Astrocyte (in vitro differentiated cells and primary cell): ENCODE data around the gene STXBP1. TPM values are rescaled to one million over a fixed set of nuclear protein-coding genes. Genes with fewer than 3 reads are reported as not detected.

Experiments
- DNase-seq: peaks from one replicate; pipeline ENCODE4 v3.0.0-alpha.2; 2010; ENCODE audit warnings: low read depth
- FAIRE-seq: peaks from 2 replicates; lab custom pipeline; 2011; peaks lifted over from hg19 to GRCh38; lab: Jason Lieb, UNC
- H2AFZ ChIP-seq: 2 replicates; pipeline ENCODE4 v1.6.0; 2012; ENCODE audit warnings: low read depth, low read length, inconsistent platforms
- H3K27ac ChIP-seq: 2 replicates; pipeline ENCODE4 v1.5.1; 2011; ENCODE audit warnings: low read depth, low read length, inconsistent platforms
- H3K27me3 ChIP-seq: 2 replicates; pipeline ENCODE4 v1.6.0; 2011; ENCODE audit warnings: low read length, inconsistent platforms; ENCODE audit not compliant: insufficient read depth
- H3K36me3 ChIP-seq: 2 replicates; pipeline ENCODE4 v1.5.1; 2011; ENCODE audit warnings: low read length, inconsistent platforms; ENCODE audit not compliant: insufficient read depth
- H3K4me1 ChIP-seq: 2 replicates; pipeline ENCODE4 v1.5.1; 2011; ENCODE audit warnings: low read length, inconsistent platforms; ENCODE audit not compliant: insufficient read depth
- H3K4me2 ChIP-seq: 2 replicates; pipeline ENCODE4 v1.6.0; 2012; ENCODE audit warnings: low read length, inconsistent platforms
- H3K4me3 ChIP-seq: 2 replicates; pipeline ENCODE4 v1.5.1; 2011; ENCODE audit warnings: low read depth, mild to moderate bottlenecking, low read length, inconsistent platforms; ENCODE audit not compliant: insufficient read depth
- H3K79me2 ChIP-seq: 2 replicates; pipeline ENCODE4 v1.6.0; 2012; ENCODE audit warnings: mild to moderate bottlenecking, low read length, inconsistent platforms; ENCODE audit not compliant: insufficient read depth
- H3K9ac ChIP-seq: 2 replicates; pipeline ENCODE4 v1.6.0; 2012; ENCODE audit warnings: mild to moderate bottlenecking, low read length, inconsistent platforms
- H3K9me3 ChIP-seq: 2 replicates; pipeline ENCODE4 v1.5.1; 2012; ENCODE audit warnings: low read depth, mild to moderate bottlenecking, low read length, inconsistent platforms; ENCODE audit not compliant: insufficient read depth
- H4K20me1 ChIP-seq: 2 replicates; pipeline ENCODE4 v1.6.0; 2012; ENCODE audit warnings: low read length, inconsistent platforms; ENCODE audit not compliant: insufficient read depth
- H3K27ac Mint-ChIP-seq: one replicate; pipeline ENCODE4 v1.8.0; 2021; ENCODE audit warnings: mild to moderate bottlenecking, mixed read lengths; ENCODE audit not compliant: unreplicated experiment
- H3K27me3 Mint-ChIP-seq: one replicate; pipeline ENCODE4 v1.8.0; 2021; ENCODE audit warnings: low read depth, mixed read lengths; ENCODE audit not compliant: unreplicated experiment
- H3K36me3 Mint-ChIP-seq: one replicate; pipeline ENCODE4 v1.8.0; 2021; ENCODE audit warnings: low read depth, mixed read lengths; ENCODE audit not compliant: unreplicated experiment
- H3K4me1 Mint-ChIP-seq: one replicate; pipeline ENCODE4 v1.8.0; 2021; ENCODE audit warnings: low read depth, mixed read lengths; ENCODE audit not compliant: unreplicated experiment
- H3K4me3 Mint-ChIP-seq: one replicate; pipeline ENCODE4 v1.8.0; 2021; ENCODE audit warnings: mild to moderate bottlenecking, moderate library complexity, mixed read lengths; ENCODE audit not compliant: unreplicated experiment
- H3K9me3 Mint-ChIP-seq: one replicate; pipeline ENCODE4 v1.8.0; 2021; ENCODE audit warnings: mild to moderate bottlenecking, mixed read lengths; ENCODE audit not compliant: unreplicated experiment
- CTCF ChIP-seq: IDR thresholded peaks from 2 replicates; pipeline ENCODE4 v1.5.1; 2011; ENCODE audit warnings: low read depth, mild to moderate bottlenecking, inconsistent platforms, low read length, moderate library complexity; ENCODE audit not compliant: insufficient read depth
- EZH2 ChIP-seq: IDR thresholded peaks from 2 replicates; pipeline ENCODE4 v1.6.1; 2012; ENCODE audit warnings: mild to moderate bottlenecking, low read length, inconsistent platforms; ENCODE audit not compliant: insufficient read depth
- total RNA-seq: library from RNA; stranded (reverse); gene quantifications from 2 replicates; pipeline ENCODE4 v1.2.1, GENCODE V29; 2021

STXBP1 gene
- total RNA-seq, 1 donor from 2014 or later = 39.6 TPM

- Histone ChIP-seq H3K27me3 (no peaks in the 10 kb centered on the region), H2AFZ (no peak overlapping the region), H3K27ac (no peak overlapping the region), H3K4me2 (no peak overlapping the region), H4K20me1 (peaks cover 5% of the 10 kb centered on the region), H3K79me2 (peaks cover 6% of the 10 kb centered on the region), H3K4me1 (peaks cover 11% of the 10 kb centered on the region), H3K9ac (no peak overlapping the region), H3K36me3 (no peaks in the 10 kb centered on the region), H3K9me3 (no peaks in the 10 kb centered on the region), H3K4me3 (no peak overlapping the region)
- DNase-seq = no peak
- no peak for FAIRE-seq
- peaks cover 8% of the 10 kb centered on the region for H3K27me3 Mint-ChIP-seq
- no peaks in the 10 kb centered on the region for H3K36me3 Mint-ChIP-seq
- no peak overlapping the region for H3K27ac Mint-ChIP-seq
- peaks cover 2% of the 10 kb centered on the region for H3K4me1 Mint-ChIP-seq
- H3K4me3 Mint-ChIP-seq = no peak overlapping the region
- TF ChIP-seq CTCF (no peak), EZH2 (no peak)
- peaks cover 2% of the 10 kb centered on the region for H3K9me3 Mint-ChIP-seq
These were observed 119.9 kb downstream of the STXBP1 start for GRCh38 chr9:127731938-127732337.

GRCh38 chr9:127732444-127732843 lies 120.4 kb downstream of the STXBP1 start:
- DNase-seq (no peak), FAIRE-seq (no peak)
- no peak overlapping the region for H3K9ac ChIP-seq
- H2AFZ ChIP-seq = no peak overlapping the region
- H3K4me1 ChIP-seq = peaks cover 11% of the 10 kb centered on the region
- no peaks in the 10 kb centered on the region for H3K36me3 ChIP-seq
- H3K27me3 ChIP-seq = no peaks in the 10 kb centered on the region
- no peak for TF ChIP-seq EZH2
- Mint-ChIP-seq H3K9me3 (peaks cover 2% of the 10 kb centered on the region), H3K4me3 (no peak overlapping the region), H3K4me1 (peaks cover 2% of the 10 kb centered on the region), H3K36me3 (no peaks in the 10 kb centered on the region), H3K27ac (no peak overlapping the region), H3K27me3 (peaks cover 8% of the 10 kb centered on the region)
- H4K20me1 ChIP-seq = peaks cover 5% of the 10 kb centered on the region
- H3K4me2 ChIP-seq = no peak overlapping the region
- H3K79me2 ChIP-seq = peaks cover 6% of the 10 kb centered on the region
- H3K9me3 ChIP-seq = no peaks in the 10 kb centered on the region
- H3K4me3 ChIP-seq = no peak overlapping the region
- H3K27ac ChIP-seq = no peak overlapping the region

- Histone ChIP-seq H3K9ac (no peak overlapping the region), H3K79me2 (peaks cover 6% of the 10 kb centered on the region), H3K27ac (no peak overlapping the region), H3K4me1 (peaks cover 11% of the 10 kb centered on the region), H3K4me3 (no peak overlapping the region), H3K4me2 (no peak overlapping the region), H4K20me1 (peaks cover 5% of the 10 kb centered on the region), H3K27me3 (no peaks in the 10 kb centered on the region), H3K9me3 (no peaks in the 10 kb centered on the region), H3K36me3 (no peaks in the 10 kb centered on the region), H2AFZ (no peak overlapping the region)
- H3K4me3 Mint-ChIP-seq = peak overlapping the region; percentile 82
- H3K36me3 Mint-ChIP-seq = no peaks in the 10 kb centered on the region
- TF ChIP-seq EZH2 = no peak
- no peak for TF ChIP-seq CTCF
- DNase-seq = no peak
- peaks cover 9% of the 10 kb centered on the region for H3K27me3 Mint-ChIP-seq
- H3K27ac Mint-ChIP-seq = no peak overlapping the region
- peaks cover 2% of the 10 kb centered on the region for H3K4me1 Mint-ChIP-seq
- no peak for FAIRE-seq
- H3K9me3 Mint-ChIP-seq = peaks cover 2% of the 10 kb centered on the region
These were observed 121.5 kb downstream of the STXBP1 start for GRCh38 chr9:127733614-127734013.
